GM12878 (cell line): ENCODE results near the gene ITIH2. TPM values are rescaled to one million over a fixed set of nuclear protein-coding genes. Genes with fewer than 3 reads are reported as not detected.

Experiments
- ATAC-seq: fragments of 200-7000 bp; cut with Tn5 transposase; 3 replicates; pipeline ENCODE4 v1.9.1; 2020; ENCODE audit warnings: mild to moderate bottlenecking, moderate library complexity
- BruUV-seq: library from RNA; stranded (reverse); fragments of 400-500 nt; replicated peaks from 2 replicates; lab custom pipeline; 2021; lab: Mats Ljungman, UMichigan
- CTCF ChIA-PET: fragments of 300-600 bp; sonication (Branson Sonifier 250); formaldehyde crosslinking; extraction: SDS; loops from one replicate; lab custom pipeline; 2021; ENCODE audit warnings: inconsistent platforms; lab: Yijun Ruan, JAX
- POLR2A ChIA-PET: fragments of 350-600 bp; formaldehyde crosslinking; extraction: SDS; loops from one replicate; lab custom pipeline; 2021; ENCODE audit warnings: inconsistent platforms; lab: Charles Lee
- RAD21 ChIA-PET: fragments of 300-600 bp; sonication (Branson Sonifier 250); formaldehyde crosslinking; loops from one replicate; lab custom pipeline; 2023; ENCODE audit warnings: antibody characterized with exemption; ENCODE audit not compliant: unreplicated experiment; lab: Charles Lee
- SMC1A ChIA-PET: fragments of 300-600 bp; sonication (Branson Sonifier 250); formaldehyde crosslinking; loops from one replicate; lab custom pipeline; 2023; ENCODE audit not compliant: unreplicated experiment, uncharacterized antibody; lab: Charles Lee
- DNase-seq: peaks from one replicate; pipeline ENCODE4 v3.0.0-alpha.2; 2011; ENCODE audit warnings: low read depth, low spot score
- FAIRE-seq: peaks from 3 replicates; lab custom pipeline; 2011; peaks lifted over from hg19 to GRCh38; lab: Jason Lieb, UNC
- H2AFZ ChIP-seq: 2 replicates; pipeline ENCODE4 v1.6.0; 2011; ENCODE audit warnings: low read depth, low read length, control low read depth; ENCODE audit not compliant: control insufficient read depth
- H3K27ac ChIP-seq: 2 replicates; pipeline ENCODE4 v1.5.1; 2011; ENCODE audit warnings: control low read depth; ENCODE audit not compliant: control insufficient read depth, insufficient read depth
- H3K27me3 ChIP-seq, 2 experiments: replicated peaks in 1 of 2; 2 replicates each; pipeline versions ENCODE4 v1.6.0 to v1.6.1; 2011; ENCODE audit warnings: low read length in 1 of 2; ENCODE audit not compliant: control insufficient read depth in 2 of 2, insufficient read depth in 2 of 2
- H3K36me3 ChIP-seq, 2 experiments: 2 replicates each; pipeline ENCODE4 v1.5.1; 2011; ENCODE audit warnings: low read length in 1 of 2; ENCODE audit not compliant: control insufficient read depth in 2 of 2, insufficient read depth in 2 of 2
- H3K4me1 ChIP-seq: 2 replicates; pipeline ENCODE4 v1.6.1; 2011; ENCODE audit warnings: mild to moderate bottlenecking, low read length, moderate library complexity, mixed read lengths; ENCODE audit not compliant: control insufficient read depth, insufficient read depth
- H3K4me2 ChIP-seq: 2 replicates; pipeline ENCODE4 v1.6.0; 2011; ENCODE audit warnings: control low read depth; ENCODE audit not compliant: control insufficient read depth, insufficient read depth
- H3K4me3 ChIP-seq: fragments of 200-600 bp; sonication (generic); 2 replicates; pipeline ENCODE4 v1.5.1; 2016
- H3K79me2 ChIP-seq: 2 replicates; pipeline ENCODE4 v1.6.0; 2011; ENCODE audit warnings: low read length; ENCODE audit not compliant: control insufficient read depth, insufficient read depth
- H3K9ac ChIP-seq: 2 replicates; pipeline ENCODE4 v1.8.0; 2011; ENCODE audit warnings: low read length, control low read depth, mixed read lengths; ENCODE audit not compliant: control insufficient read depth, insufficient read depth
- H3K9me3 ChIP-seq: replicated peaks from 3 replicates; pipeline ENCODE4 v1.5.1; 2011; ENCODE audit warnings: mild to moderate bottlenecking, low read length; ENCODE audit not compliant: control insufficient read depth, insufficient read depth
- H4K20me1 ChIP-seq: 2 replicates; pipeline ENCODE4 v1.6.0; 2011; ENCODE audit not compliant: control insufficient read depth, insufficient read depth
- CEBPB ChIP-seq, 2 experiments: fragments of 150-350 bp in 1 of 2; IDR thresholded peaks; 2 replicates each; pipeline ENCODE4 v1.6.1; 2012 to 2014; ENCODE audit warnings: low read depth in 2 of 2, low read length in 2 of 2, borderline replicate concordance in 1 of 2, inconsistent platforms in 1 of 2
- MYB ChIP-seq: fragments of 150-350 bp; IDR thresholded peaks from 2 replicates; pipeline ENCODE4 v1.6.1; 2014; ENCODE audit warnings: mild to moderate bottlenecking, low read depth, low read length, borderline replicate concordance
- PAX5 ChIP-seq: IDR thresholded peaks from 2 replicates; pipeline ENCODE4 v1.6.1; 2011; ENCODE audit warnings: low read depth, low read length, borderline replicate concordance
- RUNX3 ChIP-seq: IDR thresholded peaks from 2 replicates; pipeline ENCODE4 v1.6.1; 2012; ENCODE audit warnings: low read length, inconsistent platforms
- USF1 ChIP-seq: IDR thresholded peaks from 2 replicates; pipeline ENCODE4 v1.6.1; 2011; ENCODE audit warnings: borderline replicate concordance, low read depth, mild to moderate bottlenecking, moderate library complexity, mixed read lengths, low read length; ENCODE audit not compliant: insufficient read depth; ENCODE audit errors: extremely low read length
- WGBS: methylation state at CpG from one replicate; pipeline ENCODE4 v1.1.6; 2016; ENCODE audit warnings: low lambda C conversion rate; ENCODE audit not compliant: insufficient replicate concordance, insufficient coverage; ENCODE audit errors: missing lambda C conversion rate; 5-methylcytosine and 5-hydroxymethylcytosine counted together
- in situ Hi-C: fragments of 300-500 bp; cut with MboI; formaldehyde crosslinking; loops from 9 replicates; pipeline ENCODE4 v1.14.3; 2018; ENCODE audit warnings: mixed read lengths
- intact Hi-C: fragments of 100-400 bp; cut with micrococcal nuclease; formaldehyde crosslinking; loops from one replicate; pipeline ENCODE4 v1.14.2; 2022; ENCODE audit not compliant: unreplicated experiment
- polyA plus RNA-seq, 11 experiments: library from polyadenylated mRNA; depleted of rRNA in 4 of 11; unstranded in 6 of 11; stranded (reverse) in 5 of 11; fragments of >200 nt; fragmentation: Nextera tagmentation in 4 of 11; fragmentation: Illumina TruSeq in 1 of 11; extraction: Ambion mirVana in 4 of 11; extraction: Trizol in 1 of 11; gene quantifications; 1 replicate in 1 of 11; 2 replicates in 10 of 11; pipeline versions ENCODE4 v1.2.1 to v1.2.3, GENCODE V29; 2011 to 2016; ENCODE audit warnings: inconsistent platforms in 2 of 11, missing spikeins in 2 of 11, low read depth in 1 of 11
- total RNA-seq, 4 experiments: library from RNA; depleted of rRNA in 3 of 4; stranded (reverse); fragments of >200 nt in 3 of 4; fragmentation: Illumina TruSeq in 1 of 4; extraction: Trizol in 1 of 4; gene quantifications; 2 replicates each; pipeline versions ENCODE4 v1.2.1 to v1.2.3, GENCODE V29; 2013 to 2021
- TF ChIP-seq, protein P1 (sequence below): IDR thresholded peaks from 2 replicates; pipeline ENCODE4 v1.6.1; 2012; ENCODE audit warnings: improper control_type of control experiment, low read depth, low read length; ENCODE audit not compliant: insufficient replicate concordance
- TF ChIP-seq, protein P2 (sequence below): fragments of 450-650 bp; formaldehyde crosslinking; IDR thresholded peaks from 2 replicates; pipeline ENCODE4 v1.4.0; 2020; ENCODE audit warnings: mild to moderate bottlenecking, moderate library complexity

Gene ITIH2
- total and polyA plus RNA-seq, 10 of the 15 experiments (the other 5 are each of a cell fraction or from before 2014, with no cell fraction given) = 0.05 to 0.72 (median 0.53) TPM; not detected in 7

GRCh38 chr10:7667262-7668141, 35.6 kb upstream of the ITIH2 start:
- no peak for TF ChIP-seq RUNX3
- no peak for TF ChIP-seq MYB
- no peak for TF ChIP-seq USF1
- TF ChIP-seq, protein P1, sequence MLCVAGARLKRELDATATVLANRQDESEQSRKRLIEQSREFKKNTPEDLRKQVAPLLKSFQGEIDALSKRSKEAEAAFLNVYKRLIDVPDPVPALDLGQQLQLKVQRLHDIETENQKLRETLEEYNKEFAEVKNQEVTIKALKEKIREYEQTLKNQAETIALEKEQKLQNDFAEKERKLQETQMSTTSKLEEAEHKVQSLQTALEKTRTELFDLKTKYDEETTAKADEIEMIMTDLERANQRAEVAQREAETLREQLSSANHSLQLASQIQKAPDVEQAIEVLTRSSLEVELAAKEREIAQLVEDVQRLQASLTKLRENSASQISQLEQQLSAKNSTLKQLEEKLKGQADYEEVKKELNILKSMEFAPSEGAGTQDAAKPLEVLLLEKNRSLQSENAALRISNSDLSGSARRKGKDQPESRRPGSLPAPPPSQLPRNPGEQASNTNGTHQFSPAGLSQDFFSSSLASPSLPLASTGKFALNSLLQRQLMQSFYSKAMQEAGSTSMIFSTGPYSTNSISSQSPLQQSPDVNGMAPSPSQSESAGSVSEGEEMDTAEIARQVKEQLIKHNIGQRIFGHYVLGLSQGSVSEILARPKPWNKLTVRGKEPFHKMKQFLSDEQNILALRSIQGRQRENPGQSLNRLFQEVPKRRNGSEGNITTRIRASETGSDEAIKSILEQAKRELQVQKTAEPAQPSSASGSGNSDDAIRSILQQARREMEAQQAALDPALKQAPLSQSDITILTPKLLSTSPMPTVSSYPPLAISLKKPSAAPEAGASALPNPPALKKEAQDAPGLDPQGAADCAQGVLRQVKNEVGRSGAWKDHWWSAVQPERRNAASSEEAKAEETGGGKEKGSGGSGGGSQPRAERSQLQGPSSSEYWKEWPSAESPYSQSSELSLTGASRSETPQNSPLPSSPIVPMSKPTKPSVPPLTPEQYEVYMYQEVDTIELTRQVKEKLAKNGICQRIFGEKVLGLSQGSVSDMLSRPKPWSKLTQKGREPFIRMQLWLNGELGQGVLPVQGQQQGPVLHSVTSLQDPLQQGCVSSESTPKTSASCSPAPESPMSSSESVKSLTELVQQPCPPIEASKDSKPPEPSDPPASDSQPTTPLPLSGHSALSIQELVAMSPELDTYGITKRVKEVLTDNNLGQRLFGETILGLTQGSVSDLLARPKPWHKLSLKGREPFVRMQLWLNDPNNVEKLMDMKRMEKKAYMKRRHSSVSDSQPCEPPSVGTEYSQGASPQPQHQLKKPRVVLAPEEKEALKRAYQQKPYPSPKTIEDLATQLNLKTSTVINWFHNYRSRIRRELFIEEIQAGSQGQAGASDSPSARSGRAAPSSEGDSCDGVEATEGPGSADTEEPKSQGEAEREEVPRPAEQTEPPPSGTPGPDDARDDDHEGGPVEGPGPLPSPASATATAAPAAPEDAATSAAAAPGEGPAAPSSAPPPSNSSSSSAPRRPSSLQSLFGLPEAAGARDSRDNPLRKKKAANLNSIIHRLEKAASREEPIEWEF = no peak
- TF ChIP-seq PAX5 = no peak
- TF ChIP-seq CEBPB (IDR thresholded peaks at IDR 0.05; ENCODE audit: borderline replicate concordance in 1 of 2, low read depth in 2 of 2, low read length in 2 of 2) = no peak
- TF ChIP-seq, protein P2, sequence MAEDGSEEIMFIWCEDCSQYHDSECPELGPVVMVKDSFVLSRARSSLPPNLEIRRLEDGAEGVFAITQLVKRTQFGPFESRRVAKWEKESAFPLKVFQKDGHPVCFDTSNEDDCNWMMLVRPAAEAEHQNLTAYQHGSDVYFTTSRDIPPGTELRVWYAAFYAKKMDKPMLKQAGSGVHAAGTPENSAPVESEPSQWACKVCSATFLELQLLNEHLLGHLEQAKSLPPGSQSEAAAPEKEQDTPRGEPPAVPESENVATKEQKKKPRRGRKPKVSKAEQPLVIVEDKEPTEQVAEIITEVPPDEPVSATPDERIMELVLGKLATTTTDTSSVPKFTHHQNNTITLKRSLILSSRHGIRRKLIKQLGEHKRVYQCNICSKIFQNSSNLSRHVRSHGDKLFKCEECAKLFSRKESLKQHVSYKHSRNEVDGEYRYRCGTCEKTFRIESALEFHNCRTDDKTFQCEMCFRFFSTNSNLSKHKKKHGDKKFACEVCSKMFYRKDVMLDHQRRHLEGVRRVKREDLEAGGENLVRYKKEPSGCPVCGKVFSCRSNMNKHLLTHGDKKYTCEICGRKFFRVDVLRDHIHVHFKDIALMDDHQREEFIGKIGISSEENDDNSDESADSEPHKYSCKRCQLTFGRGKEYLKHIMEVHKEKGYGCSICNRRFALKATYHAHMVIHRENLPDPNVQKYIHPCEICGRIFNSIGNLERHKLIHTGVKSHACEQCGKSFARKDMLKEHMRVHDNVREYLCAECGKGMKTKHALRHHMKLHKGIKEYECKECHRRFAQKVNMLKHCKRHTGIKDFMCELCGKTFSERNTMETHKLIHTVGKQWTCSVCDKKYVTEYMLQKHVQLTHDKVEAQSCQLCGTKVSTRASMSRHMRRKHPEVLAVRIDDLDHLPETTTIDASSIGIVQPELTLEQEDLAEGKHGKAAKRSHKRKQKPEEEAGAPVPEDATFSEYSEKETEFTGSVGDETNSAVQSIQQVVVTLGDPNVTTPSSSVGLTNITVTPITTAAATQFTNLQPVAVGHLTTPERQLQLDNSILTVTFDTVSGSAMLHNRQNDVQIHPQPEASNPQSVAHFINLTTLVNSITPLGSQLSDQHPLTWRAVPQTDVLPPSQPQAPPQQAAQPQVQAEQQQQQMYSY (CRISPR knock-in tag) = no peak
- H3K36me3 ChIP-seq = no peaks in the 10 kb centered on the region
- SMC1A ChIA-PET = no interaction called here
- no peak overlapping the region for H3K27ac ChIP-seq
- no peak overlapping the region for H3K9ac ChIP-seq
- H4K20me1 ChIP-seq = no peaks in the 10 kb centered on the region
- no peaks in the 10 kb centered on the region for H3K9me3 ChIP-seq
- H3K79me2 ChIP-seq = no peaks in the 10 kb centered on the region
- WGBS = 7% methylated on average over 13 of the region's 44 CpGs
- intact Hi-C loops = no loop called here
- H3K27me3 ChIP-seq = peaks cover under 1 to 11% of the 10 kb centered on the region in 2 experiments
- H3K4me3 ChIP-seq = no peak overlapping the region
- FAIRE-seq (no peak), DNase-seq (no peak), ATAC-seq (no peak; the same call in 2 of the 3 replicates)
- RAD21 ChIA-PET = no interaction called here
- CTCF ChIA-PET = interaction anchor here (2.0 kb wide), 1 partner anchor 17 kb away, joined by 5 read pairs; no protein-coding TSS in a partner anchor
- H3K4me1 ChIP-seq = no peaks in the 10 kb centered on the region
- no peak overlapping the region for H2AFZ ChIP-seq
- POLR2A ChIA-PET = no interaction called here
- in situ Hi-C loops = no loop called here
- no TSS peak for BruUV-seq
- H3K4me2 ChIP-seq = no peak overlapping the region
